OCI-LY1 (cell line): ENCODE results near the gene CBS.
A peak's percentile ranks its signal among the peaks of the same experiment; 100 is the strongest.
"Not testable (repeated sequence)": the region's sequence is repeated elsewhere in the genome, so short reads cannot be mapped to it uniquely, and the experiment has no call there.

Experiments used
- H2AFZ ChIP-seq: fragments of 200-600 bp; sonication (generic), shearing (Covaris generic); 2 replicates; pipeline ENCODE4 v1.6.0; 2014; ENCODE audit warnings: antibody characterized with exemption, mild to moderate bottlenecking, low read length
- H3F3A ChIP-seq: fragments of 200-600 bp; sonication (generic), shearing (Covaris generic); 2 replicates; pipeline ENCODE4 v1.6.0; 2014; ENCODE audit warnings: mild to moderate bottlenecking, antibody characterized with exemption, low read length, moderate library complexity; ENCODE audit not compliant: insufficient read depth
- H3K27ac ChIP-seq: fragments of 200-600 bp; sonication (generic); 2 replicates; pipeline ENCODE4 v1.5.1; 2014; ENCODE audit warnings: low read length, mixed run types, mild to moderate bottlenecking, low read depth; ENCODE audit not compliant: poor library complexity, severe bottlenecking
- H3K27me3 ChIP-seq: fragments of 200-600 bp; sonication (generic); 2 replicates; pipeline ENCODE4 v1.6.0; 2014; ENCODE audit warnings: antibody characterized with exemption, mild to moderate bottlenecking, low read length, moderate library complexity; ENCODE audit not compliant: insufficient read depth
- H3K36me3 ChIP-seq: fragments of 200-600 bp; sonication (generic); 2 replicates; pipeline ENCODE4 v1.6.1; 2014; ENCODE audit warnings: mild to moderate bottlenecking, antibody characterized with exemption, low read length, moderate library complexity, mixed read lengths; ENCODE audit not compliant: insufficient read depth
- H3K4me1 ChIP-seq: fragments of 200-600 bp; sonication (generic); 2 replicates; pipeline ENCODE4 v1.5.1; 2014; ENCODE audit warnings: mild to moderate bottlenecking, low read length, moderate library complexity; ENCODE audit not compliant: insufficient read depth, severe bottlenecking
- H3K4me2 ChIP-seq: fragments of 200-600 bp; sonication (generic), shearing (Covaris generic); 2 replicates; pipeline ENCODE4 v1.6.1; 2014; ENCODE audit warnings: low read length
- H3K4me3 ChIP-seq: fragments of 200-600 bp; sonication (generic); 2 replicates; pipeline ENCODE4 v1.5.1; 2014; ENCODE audit warnings: low read length, low read depth, mild to moderate bottlenecking, mixed read lengths; ENCODE audit not compliant: poor library complexity, severe bottlenecking
- H3K79me2 ChIP-seq: fragments of 200-600 bp; shearing (Covaris generic); 2 replicates; pipeline ENCODE4 v1.6.1; 2016; ENCODE audit warnings: mixed run types, low read length, mixed read lengths; ENCODE audit not compliant: insufficient read depth
- H3K9ac ChIP-seq: fragments of 200-600 bp; sonication (generic), shearing (Covaris generic); 2 replicates; pipeline ENCODE4 v1.6.1; 2014; ENCODE audit warnings: mild to moderate bottlenecking, low read length, mixed read lengths
- H3K9me2 ChIP-seq: fragments of 200-600 bp; sonication (generic), shearing (Covaris generic); 2 replicates; pipeline ENCODE4 v1.6.1; 2014; ENCODE audit warnings: low read depth, mild to moderate bottlenecking, low read length, mixed read lengths
- H3K9me3 ChIP-seq: fragments of 200-600 bp; shearing (Covaris generic); 2 replicates; pipeline ENCODE4 v1.6.1; 2014; ENCODE audit warnings: low read length, mixed read lengths
- H4K20me1 ChIP-seq: fragments of 200-600 bp; sonication (generic), shearing (Covaris generic); 2 replicates; pipeline ENCODE4 v1.6.0; 2016; ENCODE audit warnings: mild to moderate bottlenecking, low read length; ENCODE audit not compliant: insufficient read depth

Gene CBS

GRCh38 chr21:43064265-43064917 is 11.2 kb downstream of the CBS start:
- H3K79me2 ChIP-seq, H3K9me3 ChIP-seq, H3K36me3 ChIP-seq, H3F3A ChIP-seq, H3K4me2 ChIP-seq, H3K27me3 ChIP-seq, H3K4me1 ChIP-seq, H2AFZ ChIP-seq, H4K20me1 ChIP-seq, H3K4me3 ChIP-seq, H3K9ac ChIP-seq, H3K27ac ChIP-seq, H3K9me2 ChIP-seq: not testable (repeated sequence)

DNA sequence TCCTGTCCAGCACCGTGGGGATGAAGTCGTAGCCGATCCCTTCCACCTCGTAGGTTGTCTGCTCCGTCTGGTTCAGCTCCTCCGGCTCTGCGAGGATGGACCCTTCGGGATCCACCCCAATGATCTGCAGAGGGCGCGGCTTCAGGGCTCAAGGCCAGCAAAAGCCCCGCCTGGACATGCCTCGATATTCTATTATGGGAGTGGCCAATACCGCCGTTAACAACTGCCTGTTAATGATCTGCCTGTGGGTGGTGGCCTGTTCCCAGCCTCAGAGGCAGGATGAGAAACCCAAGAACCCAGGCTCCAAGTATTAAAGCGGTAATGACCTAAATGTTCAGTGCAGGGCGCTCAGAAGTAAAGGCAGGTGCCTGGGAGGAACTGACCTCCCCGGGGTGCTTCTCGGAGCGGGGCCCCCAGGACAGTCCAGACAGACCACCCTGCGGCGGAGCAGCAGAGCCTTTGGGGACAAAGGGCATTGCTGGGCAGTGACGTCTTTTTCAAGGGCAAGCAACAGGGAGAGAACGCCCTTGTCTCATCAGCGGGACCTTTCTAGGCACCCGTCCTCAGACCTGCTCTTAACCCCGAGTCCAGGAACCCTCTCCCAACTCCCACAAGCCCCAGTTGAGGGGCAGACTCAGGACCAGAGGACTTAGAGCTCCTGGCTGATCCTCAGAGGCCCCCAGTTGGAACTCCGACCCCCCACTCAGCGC is 12.5 kb downstream of the CBS start:
- H3F3A ChIP-seq, H3K27ac ChIP-seq, H3K36me3 ChIP-seq, H3K4me1 ChIP-seq, H4K20me1 ChIP-seq, H3K9me3 ChIP-seq, H2AFZ ChIP-seq, H3K4me3 ChIP-seq, H3K9me2 ChIP-seq, H3K27me3 ChIP-seq, H3K9ac ChIP-seq, H3K79me2 ChIP-seq, H3K4me2 ChIP-seq: not testable (repeated sequence)

GRCh38 chr21:43053112-43053511 is 22.5 kb downstream of the CBS start:
- H3K9ac ChIP-seq, H3K27ac ChIP-seq, H3F3A ChIP-seq, H3K9me3 ChIP-seq, H4K20me1 ChIP-seq, H2AFZ ChIP-seq, H3K4me2 ChIP-seq, H3K4me1 ChIP-seq, H3K4me3 ChIP-seq, H3K36me3 ChIP-seq, H3K27me3 ChIP-seq, H3K79me2 ChIP-seq, H3K9me2 ChIP-seq: not testable (repeated sequence)

DNA sequence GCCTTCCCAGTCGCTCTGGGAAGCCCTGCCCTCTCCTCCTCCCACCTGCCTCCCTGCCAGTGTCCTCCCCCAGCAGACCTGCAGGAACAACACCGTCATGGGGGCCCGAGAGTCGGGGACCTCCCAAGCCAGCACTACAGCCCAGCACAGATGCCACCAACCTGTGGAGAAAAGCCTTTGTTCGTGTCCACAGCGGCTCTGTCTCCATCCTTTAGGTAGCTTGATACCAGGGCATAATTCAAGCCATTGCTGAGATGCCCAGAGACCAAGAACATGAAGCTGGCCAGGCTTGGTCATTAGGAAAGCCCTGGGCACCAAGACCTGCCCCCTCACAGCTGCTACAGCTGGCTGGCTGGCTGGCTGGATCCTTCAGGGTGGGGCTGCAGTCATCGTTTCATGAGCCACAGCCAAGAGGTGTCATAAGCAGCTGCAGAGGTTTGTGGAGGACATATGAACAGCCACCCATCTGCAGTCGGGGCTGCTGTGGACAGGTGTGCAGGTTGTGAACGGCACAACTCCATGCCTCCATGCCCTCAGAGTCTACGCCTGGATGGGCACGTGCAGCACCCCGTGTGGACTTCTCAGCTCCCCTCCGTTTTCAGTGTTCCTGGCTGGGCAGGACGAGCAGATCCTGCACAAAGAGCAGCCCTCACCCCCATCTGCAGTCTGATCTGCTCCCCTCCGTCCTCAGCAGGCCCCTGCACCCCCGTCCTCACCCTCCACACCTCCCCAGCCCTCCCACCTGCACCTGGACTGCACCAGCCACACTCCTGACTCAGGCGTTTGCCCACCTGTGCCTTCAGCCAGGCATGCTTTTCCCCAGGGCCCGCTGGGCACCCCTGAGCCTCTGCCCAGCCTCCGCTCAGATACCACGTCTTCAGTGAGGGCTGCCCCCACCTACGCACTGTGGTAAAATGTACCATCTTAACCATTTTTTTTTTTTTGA is 29.5 kb downstream of the CBS start:
- H3K27me3 ChIP-seq, H3K4me2 ChIP-seq, H3K4me3 ChIP-seq, H2AFZ ChIP-seq, H3K36me3 ChIP-seq, H3K9ac ChIP-seq, H3K9me2 ChIP-seq, H3K79me2 ChIP-seq, H3K4me1 ChIP-seq, H3F3A ChIP-seq, H4K20me1 ChIP-seq, H3K9me3 ChIP-seq: not testable (repeated sequence)
- H3K27ac ChIP-seq = peak overlapping the region; percentile 43

- not testable (repeated sequence) for H4K20me1 ChIP-seq, H2AFZ ChIP-seq, H3K4me2 ChIP-seq, H3K27me3 ChIP-seq, H3K9ac ChIP-seq, H3K79me2 ChIP-seq, H3K4me3 ChIP-seq, H3K36me3 ChIP-seq, H3K9me3 ChIP-seq, H3K4me1 ChIP-seq, H3F3A ChIP-seq, H3K9me2 ChIP-seq
- H3K27ac ChIP-seq = peak overlapping the region; percentile 43
These were observed 30.3 kb downstream of the CBS start for GRCh38 chr21:43045165-43045875.

DNA sequence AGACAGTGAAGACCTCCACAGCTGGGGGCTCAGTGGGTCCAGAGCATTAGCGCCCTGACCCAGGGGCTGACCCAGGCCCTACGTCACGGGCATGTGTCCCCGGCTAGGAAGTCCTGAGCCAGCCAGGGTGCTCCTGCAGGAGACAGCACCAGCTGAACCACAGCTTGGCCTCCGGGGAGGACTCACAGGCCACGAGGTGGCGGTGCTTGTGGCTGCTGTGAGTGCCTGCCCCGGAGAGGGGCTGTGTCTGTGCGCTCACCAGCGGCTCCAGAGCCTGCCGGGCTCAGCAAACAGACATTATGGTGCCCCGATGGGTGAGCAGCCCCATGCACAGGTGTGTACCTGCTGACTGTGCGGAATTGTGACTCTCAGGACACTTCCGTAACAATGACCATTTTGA is 31.1 kb downstream of the CBS start:
- not testable (repeated sequence) for H3F3A ChIP-seq, H3K36me3 ChIP-seq, H3K79me2 ChIP-seq, H4K20me1 ChIP-seq, H3K4me1 ChIP-seq, H3K9ac ChIP-seq, H3K27ac ChIP-seq, H3K4me3 ChIP-seq, H2AFZ ChIP-seq, H3K27me3 ChIP-seq, H3K9me2 ChIP-seq, H3K9me3 ChIP-seq, H3K4me2 ChIP-seq

DNA sequence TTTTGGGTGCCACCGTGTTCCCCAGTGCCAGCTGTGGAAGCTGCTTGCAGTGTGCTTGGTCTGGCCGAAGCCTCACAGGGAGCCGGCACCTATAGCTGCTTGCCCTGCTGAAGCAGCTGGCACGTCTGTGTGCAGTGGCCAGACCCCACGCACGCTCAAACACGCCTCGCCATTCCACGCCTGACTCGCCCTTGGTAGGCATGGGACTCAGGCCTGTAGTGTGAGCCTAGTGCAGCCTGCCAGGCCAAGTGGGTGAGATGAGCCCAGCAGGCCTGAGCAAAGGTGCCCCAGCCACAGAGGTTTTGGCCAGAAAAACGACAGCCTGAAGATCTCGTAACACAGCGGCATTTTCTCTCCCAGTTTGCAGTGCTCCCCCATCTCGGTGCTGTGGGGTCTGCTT is 32.3 kb downstream of the CBS start:
- not testable (repeated sequence) for H3K4me1 ChIP-seq, H3K79me2 ChIP-seq, H3K27me3 ChIP-seq, H3K9ac ChIP-seq, H2AFZ ChIP-seq, H3F3A ChIP-seq, H3K36me3 ChIP-seq, H3K4me3 ChIP-seq, H3K9me3 ChIP-seq, H3K27ac ChIP-seq, H3K4me2 ChIP-seq, H3K9me2 ChIP-seq, H4K20me1 ChIP-seq
